H1 (cell line): ENCODE results near the gene FAM161A. TPM values are rescaled to one million over a fixed set of nuclear protein-coding genes. Genes with fewer than 3 reads are reported as not detected.

Source experiments
- CTCF ChIA-PET: fragments of 300-600 bp; sonication (Branson Sonifier 250); formaldehyde crosslinking; loops from one replicate; lab custom pipeline; 2021; ENCODE audit not compliant: partially characterized antibody; lab: Charles Lee
- POLR2A ChIA-PET: fragments of 300-600 bp; sonication (Branson Sonifier 250); formaldehyde crosslinking; loops from one replicate; lab custom pipeline; 2021; ENCODE audit warnings: inconsistent platforms; ENCODE audit not compliant: partially characterized antibody; lab: Charles Lee
- DNase-seq, 2 experiments: peaks; one replicate each; pipeline versions ENCODE4 v3.0.0 to v3.0.0-alpha.2; 2010 to 2022; ENCODE audit warnings: low spot score in 2 of 2, low read depth in 1 of 2, mixed read lengths in 1 of 2
- FAIRE-seq: peaks from 2 replicates; lab custom pipeline; 2011; peaks lifted over from hg19 to GRCh38; lab: Jason Lieb, UNC
- H2AFZ ChIP-seq: 2 replicates; pipeline ENCODE4 v1.8.1; 2012; ENCODE audit warnings: low read length, inconsistent platforms
- H2AK5ac ChIP-seq: 2 replicates; pipeline ENCODE4 v1.6.1; 2013; ENCODE audit warnings: low read depth, low read length
- H2BK120ac ChIP-seq: replicated peaks from 2 replicates; pipeline ENCODE3; 2013; ENCODE audit warnings: low read depth, low read length, inconsistent platforms
- H2BK12ac ChIP-seq: 2 replicates; pipeline ENCODE4 v1.6.1; 2013; ENCODE audit warnings: low read depth, low read length
- H2BK15ac ChIP-seq: 2 replicates; pipeline ENCODE4 v1.6.1; 2013; ENCODE audit warnings: low read length
- H2BK20ac ChIP-seq: 2 replicates; pipeline ENCODE4 v1.6.1; 2013; ENCODE audit warnings: low read length
- H2BK5ac ChIP-seq: 2 replicates; pipeline ENCODE4 v1.6.1; 2013; ENCODE audit warnings: low read depth, low read length
- H3K14ac ChIP-seq: 2 replicates; pipeline ENCODE4 v1.6.1; 2013; ENCODE audit warnings: inconsistent platforms; ENCODE audit not compliant: insufficient read length
- H3K18ac ChIP-seq: 2 replicates; pipeline ENCODE4 v1.6.1; 2013; ENCODE audit warnings: low read length; ENCODE audit errors: extremely low read depth
- H3K23ac ChIP-seq: 2 replicates; pipeline ENCODE4 v1.6.1; 2013; ENCODE audit warnings: inconsistent platforms; ENCODE audit not compliant: insufficient read length
- H3K23me2 ChIP-seq: 2 replicates; pipeline ENCODE4 v1.6.1; 2013; ENCODE audit warnings: low read depth, low read length
- H3K27ac ChIP-seq: 2 replicates; pipeline ENCODE4 v1.6.1; 2011; ENCODE audit warnings: low read depth, low read length, inconsistent platforms
- H3K27me3 ChIP-seq, 4 experiments: replicated peaks in 1 of 4; 1 replicate in 1 of 4; 2 replicates in 3 of 4; pipeline versions ENCODE4 v1.6.1 to v1.8.1; 2011 to 2013; ENCODE audit warnings: low read length in 3 of 4, mild to moderate bottlenecking in 3 of 4, inconsistent platforms in 2 of 4, mixed read lengths in 2 of 4, moderate library complexity in 1 of 4; ENCODE audit not compliant: control insufficient read depth in 3 of 4, insufficient read depth in 3 of 4; ENCODE audit errors: extremely low read depth in 1 of 4
- H3K36me3 ChIP-seq, 4 experiments: 2 replicates each; pipeline versions ENCODE4 v1.6.1 to v1.8.1; 2011 to 2013; ENCODE audit warnings: mild to moderate bottlenecking in 4 of 4, low read length in 3 of 4, moderate library complexity in 2 of 4, control low read depth in 1 of 4, inconsistent platforms in 1 of 4; ENCODE audit not compliant: insufficient read depth in 4 of 4, control insufficient read depth in 2 of 4
- H3K4ac ChIP-seq: replicated peaks from 2 replicates; pipeline ENCODE3; 2013; ENCODE audit warnings: low read length, low read depth, mixed read lengths, inconsistent platforms; ENCODE audit not compliant: insufficient read length
- H3K4me1 ChIP-seq, 4 experiments: replicated peaks in 1 of 4; 1 replicate in 1 of 4; 2 replicates in 3 of 4; pipeline versions ENCODE4 v1.6.1 to v1.8.1; 2011 to 2013; ENCODE audit warnings: low read length in 3 of 4, inconsistent platforms in 2 of 4, mixed read lengths in 1 of 4; ENCODE audit not compliant: insufficient read depth in 4 of 4, control insufficient read depth in 3 of 4
- H3K4me2 ChIP-seq, 2 experiments: 2 replicates each; pipeline versions ENCODE4 v1.6.1 to v1.8.1; 2011 to 2013; ENCODE audit warnings: low read depth in 2 of 2, low read length in 2 of 2, control low read depth in 1 of 2, inconsistent platforms in 1 of 2, mild to moderate bottlenecking in 1 of 2; ENCODE audit not compliant: insufficient read depth in 1 of 2
- H3K4me3 ChIP-seq, 4 experiments: fragments of 200-600, 300-600 bp in 1 of 4; sonication (generic), shearing (Covaris generic), sonication (Bioruptor Twin) in 1 of 4; 2 replicates each; pipeline versions ENCODE4 v1.5.1 to v1.8.1; 2011 to 2016; ENCODE audit warnings: low read length in 4 of 4, low read depth in 3 of 4, control low read depth in 2 of 4, inconsistent platforms in 2 of 4, mild to moderate bottlenecking in 2 of 4, mixed read lengths in 1 of 4, moderate library complexity in 1 of 4; ENCODE audit not compliant: insufficient read depth in 2 of 4; ENCODE audit errors: extremely low read depth in 1 of 4
- H3K56ac ChIP-seq: replicated peaks from 2 replicates; pipeline ENCODE3; 2013; ENCODE audit warnings: low read depth, mild to moderate bottlenecking, mixed read lengths, low read length, inconsistent platforms; ENCODE audit not compliant: insufficient read length
- H3K79me1 ChIP-seq: 2 replicates; pipeline ENCODE4 v1.6.1; 2013; ENCODE audit warnings: low read depth, low read length, control low read depth
- H3K79me2 ChIP-seq, 2 experiments: 2 replicates each; pipeline versions ENCODE4 v1.6.1 to v1.8.1; 2012 to 2013; ENCODE audit warnings: low read length in 2 of 2, mild to moderate bottlenecking in 2 of 2, inconsistent platforms in 1 of 2; ENCODE audit not compliant: insufficient read depth in 2 of 2, control insufficient read depth in 1 of 2
- H3K9ac ChIP-seq, 4 experiments: replicated peaks in 1 of 4; 1 replicate in 1 of 4; 2 replicates in 3 of 4; pipeline versions ENCODE4 v1.6.1 to v1.8.1; 2011 to 2013; ENCODE audit warnings: low read depth in 3 of 4, low read length in 3 of 4, control low read depth in 2 of 4, mild to moderate bottlenecking in 2 of 4, moderate library complexity in 2 of 4, inconsistent platforms in 1 of 4; ENCODE audit errors: extremely low read depth in 1 of 4
- H3K9me3 ChIP-seq, 2 experiments: 2 replicates each; pipeline versions ENCODE4 v1.6.1 to v1.8.1; 2012 to 2013; ENCODE audit warnings: mild to moderate bottlenecking in 2 of 2, moderate library complexity in 2 of 2, control low read depth in 1 of 2, inconsistent platforms in 1 of 2, low read depth in 1 of 2, low read length in 1 of 2, mixed read lengths in 1 of 2; ENCODE audit not compliant: insufficient read depth in 2 of 2
- H4K20me1 ChIP-seq, 2 experiments: replicated peaks in 1 of 2; 2 replicates each; pipeline versions ENCODE3 to v1.8.1; 2011 to 2013; ENCODE audit warnings: inconsistent platforms in 2 of 2, low read length in 2 of 2, mild to moderate bottlenecking in 1 of 2; ENCODE audit not compliant: insufficient read depth in 2 of 2, control insufficient read depth in 1 of 2
- H4K5ac ChIP-seq: 2 replicates; pipeline ENCODE4 v1.6.1; 2013; ENCODE audit warnings: low read length, low read depth, mixed read lengths, inconsistent platforms; ENCODE audit not compliant: insufficient read length
- H4K8ac ChIP-seq: 2 replicates; pipeline ENCODE4 v1.8.0; 2013; ENCODE audit warnings: mild to moderate bottlenecking, moderate library complexity, low read length, inconsistent platforms; ENCODE audit not compliant: insufficient read depth; ENCODE audit errors: extremely low read depth
- H4K91ac ChIP-seq: replicated peaks from 2 replicates; pipeline ENCODE3; 2013; ENCODE audit warnings: low read length, mixed read lengths, inconsistent platforms; ENCODE audit not compliant: insufficient read length
- CTBP2 ChIP-seq: IDR thresholded peaks from 2 replicates; pipeline ENCODE4 v1.7.0; 2011; ENCODE audit warnings: borderline replicate concordance, mild to moderate bottlenecking, moderate library complexity, mixed read lengths, low read length; ENCODE audit not compliant: insufficient read depth, insufficient read length
- EZH2 ChIP-seq: fragments of 200-600 bp; sonication (generic); IDR thresholded peaks from 2 replicates; pipeline ENCODE4 v1.7.1; 2012; ENCODE audit warnings: low read depth, mild to moderate bottlenecking, moderate library complexity, low read length, inconsistent platforms; ENCODE audit not compliant: severe bottlenecking
- GABPA ChIP-seq: IDR thresholded peaks from 2 replicates; pipeline ENCODE4 v1.6.1; 2011; ENCODE audit warnings: mild to moderate bottlenecking, low read length, moderate library complexity, borderline replicate concordance; ENCODE audit not compliant: insufficient read depth
- KDM5A ChIP-seq: fragments of 200-600 bp; IDR thresholded peaks from 2 replicates; pipeline ENCODE4 v1.7.1; 2012; ENCODE audit warnings: mild to moderate bottlenecking, low read length, inconsistent platforms, mixed read lengths
- NANOG ChIP-seq: IDR thresholded peaks from 2 replicates; pipeline ENCODE4 v1.6.1; 2011; ENCODE audit warnings: low read length, low read depth, mild to moderate bottlenecking, inconsistent platforms; ENCODE audit not compliant: insufficient read depth, poor library complexity, severe bottlenecking
- PHF8 ChIP-seq: fragments of 200-600 bp; sonication (generic); conservative IDR thresholded peaks from 2 replicates; pipeline ENCODE4 v1.7.1; 2012; ENCODE audit warnings: low read depth, mild to moderate bottlenecking, inconsistent platforms, low read length, moderate library complexity
- POLR2AphosphoS5 ChIP-seq: IDR thresholded peaks from 2 replicates; pipeline ENCODE4 v1.6.1; 2011; ENCODE audit warnings: low read depth, low read length
- RAD21 ChIP-seq, 2 experiments: IDR thresholded peaks in 1 of 2; conservative IDR thresholded peaks in 1 of 2; 2 replicates each; pipeline ENCODE4 v1.6.1; 2011; ENCODE audit warnings: low read depth in 2 of 2, low read length in 2 of 2, improper control_type of control experiment in 1 of 2, inconsistent platforms in 1 of 2, mild to moderate bottlenecking in 1 of 2, moderate library complexity in 1 of 2
- RNF2 ChIP-seq: fragments of 200-900, 300-1000 bp; sonication (generic); IDR thresholded peaks from 2 replicates; pipeline ENCODE4 v1.7.1; 2016; ENCODE audit warnings: borderline replicate concordance, low read depth, mild to moderate bottlenecking, antibody characterized with exemption, low read length; ENCODE audit not compliant: poor library complexity, severe bottlenecking; ENCODE audit errors: missing control alignments
- RXRA ChIP-seq: IDR thresholded peaks from 2 replicates; pipeline ENCODE4 v1.6.1; 2011; ENCODE audit warnings: low read depth, mild to moderate bottlenecking, low read length, moderate library complexity; ENCODE audit not compliant: insufficient read depth
- SP1 ChIP-seq: IDR thresholded peaks from 2 replicates; pipeline ENCODE4 v1.6.1; 2011; ENCODE audit warnings: low read depth, low read length
- TEAD4 ChIP-seq: IDR thresholded peaks from 2 replicates; pipeline ENCODE4 v1.6.1; 2012; ENCODE audit warnings: low read depth, low read length, inconsistent platforms, mixed read lengths
- WGBS, 2 experiments: shearing (Covaris generic) in 1 of 2; methylation state at CpG; one replicate each; pipeline versions ENCODE4 v1.1.6 to v1.1.7; 2013 to 2015; ENCODE audit warnings: low lambda C conversion rate in 2 of 2, mixed read lengths in 2 of 2, inconsistent platforms in 1 of 2, low coverage in 1 of 2, missing lambda C conversion rate in 1 of 2; ENCODE audit not compliant: insufficient replicate concordance in 2 of 2, insufficient coverage in 1 of 2, insufficient read length in 1 of 2; ENCODE audit errors: extremely low coverage in 1 of 2, missing lambda C conversion rate in 1 of 2; 5-methylcytosine and 5-hydroxymethylcytosine counted together
- polyA plus RNA-seq, 7 experiments: library from polyadenylated mRNA; depleted of rRNA in 3 of 7; stranded (reverse) in 5 of 7; unstranded in 2 of 7; fragments of >200 nt in 5 of 7; fragments of 200-250 nt in 2 of 7; gene quantifications; 1 replicate in 5 of 7; 2 replicates in 1 of 7; 4 replicates in 1 of 7; pipeline versions ENCODE4 v1.2.1 to v1.2.3, GENCODE V29; 2011 to 2013; ENCODE audit warnings: missing spikeins in 2 of 7, mixed read lengths in 2 of 7
- total RNA-seq: library from RNA; stranded (reverse); fragmentation: NEBNext Ultra II Directional; extraction: Animal tissue kit (Norgen Biotek cat#: 25700); gene quantifications from 2 replicates; pipeline ENCODE4 v1.2.1, GENCODE V29; 2021

Gene FAM161A
- total and polyA plus RNA-seq, 2 of the 8 experiments (the other 6 are each of a cell fraction or from before 2014, with no cell fraction given): 1.6 to 9.7 TPM

DNA sequence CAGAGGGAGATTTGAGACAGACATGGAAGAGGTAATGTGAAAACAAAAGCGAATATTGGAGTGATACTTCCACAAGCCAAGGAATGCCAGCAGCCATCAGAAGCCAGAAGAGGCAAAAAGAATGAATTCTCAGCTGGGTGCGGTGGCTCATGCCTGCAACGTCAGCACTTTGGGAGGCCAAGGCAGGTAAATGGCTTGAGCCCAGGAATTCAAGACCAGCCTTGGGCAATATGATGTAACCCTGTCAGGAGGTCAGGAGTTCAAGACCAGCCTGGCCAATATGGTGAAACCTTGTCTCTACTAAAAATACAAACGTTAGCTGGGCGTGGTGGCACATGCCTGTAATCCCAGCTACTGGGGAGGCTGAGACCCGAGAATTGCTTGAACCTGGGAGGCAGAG lies 54.8 kb downstream of the FAM161A start:
- H2AFZ ChIP-seq: no peak overlapping the region
- no peak overlapping the region for H3K14ac ChIP-seq
- no peak overlapping the region for H3K4me2 ChIP-seq
- H4K8ac ChIP-seq: no peak overlapping the region
- H3K56ac ChIP-seq: no peak overlapping the region
- POLR2A ChIA-PET: no interaction called here
- H2BK15ac ChIP-seq: no peak overlapping the region
- peaks cover 0 to 4% of the 10 kb centered on the region in 2 experiments; a peak in 3 of 4 replicates for H3K9me3 ChIP-seq
- no peaks in the 10 kb centered on the region for H4K20me1 ChIP-seq
- no peak overlapping the region for H3K4ac ChIP-seq
- no peak overlapping the region for H3K9ac ChIP-seq
- no peak overlapping the region for H3K18ac ChIP-seq
- no peak overlapping the region for H3K4me3 ChIP-seq
- H2BK20ac ChIP-seq: no peak overlapping the region
- H4K91ac ChIP-seq: no peak overlapping the region
- H3K27ac ChIP-seq: no peak overlapping the region
- H2BK5ac ChIP-seq: no peak overlapping the region
- no peaks in the 10 kb centered on the region for H3K36me3 ChIP-seq
- DNase-seq: no peak
- H2AK5ac ChIP-seq: no peak overlapping the region
- H3K23me2 ChIP-seq: no peaks in the 10 kb centered on the region
- H3K79me2 ChIP-seq: no peaks in the 10 kb centered on the region
- CTCF ChIA-PET: interaction anchor here (0.6 kb wide), 1 partner anchor 99 kb away, joined by 3 read pairs; no protein-coding TSS in a partner anchor
- H2BK12ac ChIP-seq: no peak overlapping the region
- 89% methylated on average over 6 of the region's 6 CpGs; no CpG with 5 or more reads in 1 of the 2 experiments for WGBS, 2 experiments
- TF ChIP-seq CTBP2: no peak
- no peak for TF ChIP-seq POLR2AphosphoS5
- no peak for TF ChIP-seq NANOG
- no peak for TF ChIP-seq KDM5A
- no peak for TF ChIP-seq SP1
- TF ChIP-seq GABPA: no peak
- TF ChIP-seq RAD21 (IDR thresholded peaks at IDR 0.05 in 1 of 2, conservative IDR thresholded peaks at IDR 0.05 in 1 of 2; ENCODE audit: low read depth in 2 of 2, low read length in 2 of 2): no peak
- TF ChIP-seq TEAD4: no peak
- no peak for TF ChIP-seq PHF8
- TF ChIP-seq EZH2: no peak
- TF ChIP-seq RNF2: no peak
- no peak for TF ChIP-seq RXRA
- TF ChIP-seq, all 59 proteins: peak for 0
- Histone ChIP-seq H2BK120ac (no peak overlapping the region), H4K5ac (no peak overlapping the region), H3K4me1 (peaks cover 0 to 3% (median 1%) of the 10 kb centered on the region in 4 experiments; a peak in 1 of 7 replicates), H3K23ac (no peak overlapping the region), H3K79me1 (no peaks in the 10 kb centered on the region), H3K27me3 (no peaks in the 10 kb centered on the region; a peak in 1 of 7 replicates)
- FAIRE-seq: no peak
